ENCODE measurements around the gene CLEC4C.

Gene CLEC4C

DNA sequence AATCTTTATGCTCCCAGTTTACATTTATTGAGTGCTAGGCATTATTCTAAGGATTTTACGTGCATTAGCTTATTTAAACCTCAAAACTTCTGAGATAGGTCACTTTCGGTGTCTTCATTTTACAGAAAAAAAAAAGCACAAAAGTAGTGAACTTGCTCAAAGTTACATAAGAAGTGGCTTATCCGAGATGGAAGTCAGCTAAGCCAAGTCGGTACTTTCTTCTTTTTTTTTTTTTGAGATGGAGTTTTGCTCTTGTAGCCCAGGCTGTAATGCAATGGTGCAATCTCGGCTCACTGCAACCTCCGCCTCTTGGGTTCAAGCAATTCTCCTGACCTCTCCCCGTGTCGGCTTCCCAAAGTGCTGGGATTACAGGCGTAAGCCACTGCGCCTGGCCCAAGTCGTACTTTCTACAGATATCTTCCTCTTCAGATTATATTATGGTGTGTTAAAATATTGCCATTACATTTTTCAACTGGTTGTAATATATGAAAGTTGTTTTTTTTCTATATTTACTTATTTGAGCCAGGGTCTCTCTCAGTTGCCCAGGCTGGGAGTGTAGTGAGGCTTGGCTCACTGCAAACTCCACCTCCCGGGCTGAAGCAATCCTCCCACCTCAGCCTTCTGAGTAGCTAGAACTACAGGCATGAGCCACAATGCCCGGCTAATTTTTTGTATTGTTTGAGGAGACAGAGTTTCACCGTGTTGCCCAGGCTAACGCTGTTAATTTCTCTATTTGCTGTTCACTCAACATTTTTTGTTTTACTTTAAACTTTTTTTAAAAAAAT is 27.0 kb downstream of the CLEC4C start:
- DNase-seq: no peak

DNA sequence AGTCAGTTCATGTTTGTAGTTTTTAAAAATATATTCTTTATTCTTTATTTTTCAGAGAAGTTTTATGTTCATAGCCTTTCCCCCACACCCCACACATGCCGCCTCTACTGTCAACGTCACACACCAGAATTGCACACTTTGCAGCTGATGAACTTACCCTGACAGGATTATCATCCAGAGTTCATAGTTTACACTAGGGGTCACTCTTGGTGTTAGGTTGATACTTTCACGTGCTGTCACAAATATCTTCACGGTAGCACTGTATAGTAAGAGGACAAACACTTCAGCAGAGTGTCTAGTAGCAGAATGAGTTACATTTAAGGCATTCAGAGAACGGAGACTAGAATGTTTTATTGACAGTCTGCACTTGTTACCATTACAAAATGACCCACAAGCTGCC is 30.8 kb downstream of the CLEC4C start:
- DNase-seq: peak; percentile 12

GRCh38 chr12:7712841-7713442 is 34.2 kb downstream of the CLEC4C start:
- no peak for DNase-seq

GRCh38 chr12:7711133-7711532 is 36.0 kb downstream of the CLEC4C start, which contains the start of gene DPPA3:
Gene DPPA3, plus strand, starts transcription at chr12:7711433. Its CDS starts 138 bp downstream, at chr12:7711571.
- no peak for DNase-seq

DNA sequence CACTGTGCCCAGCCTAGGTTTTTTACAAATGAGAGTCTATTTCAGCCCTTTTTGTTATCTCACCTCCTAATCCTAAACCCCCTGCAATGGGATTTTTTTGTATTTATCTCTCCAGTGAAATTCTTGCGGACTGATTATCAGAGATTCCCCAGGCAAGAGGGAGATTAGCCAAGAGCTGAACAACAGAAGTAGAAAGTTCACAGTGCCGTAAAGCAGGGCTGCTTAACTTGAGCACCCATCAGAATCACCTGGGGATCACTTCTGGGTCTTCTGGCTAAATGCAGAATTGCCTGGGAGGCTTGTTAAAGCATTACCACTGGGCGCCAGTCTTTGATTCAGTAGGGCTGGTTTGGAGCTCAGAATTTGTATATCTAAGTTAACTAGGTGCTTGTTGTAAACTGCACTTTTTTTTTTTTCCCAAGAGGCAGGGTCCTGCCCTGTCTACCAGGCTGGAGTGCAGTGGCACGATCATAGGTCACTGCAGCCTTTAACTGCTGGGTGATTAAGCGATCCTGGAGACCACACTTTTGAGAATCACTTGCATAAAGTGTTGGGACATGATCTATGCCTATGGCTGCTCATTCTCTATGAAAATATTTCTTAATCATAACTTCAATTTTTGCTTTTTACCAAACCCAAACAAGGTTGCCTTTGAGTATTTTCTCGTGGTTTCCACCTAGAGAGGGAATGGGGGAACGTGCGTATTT is 37.1 kb downstream of the CLEC4C start:
- no peak for DNase-seq

- no peak for DNase-seq
These were observed 41.3 kb downstream of the CLEC4C start for GRCh38 chr12:7705846-7706245.

GRCh38 chr12:7695566-7696197 is 51.5 kb downstream of the CLEC4C start, which contains the start of gene GDF3:
Gene GDF3, minus strand, starts transcription at chr12:7695775. Its CDS starts 47 bp downstream, at chr12:7695728.
- DNase-seq: peak; percentile 15

- no peak for DNase-seq
These were observed 52.0 kb downstream of the CLEC4C start for GRCh38 chr12:7695237-7695560.

DNA sequence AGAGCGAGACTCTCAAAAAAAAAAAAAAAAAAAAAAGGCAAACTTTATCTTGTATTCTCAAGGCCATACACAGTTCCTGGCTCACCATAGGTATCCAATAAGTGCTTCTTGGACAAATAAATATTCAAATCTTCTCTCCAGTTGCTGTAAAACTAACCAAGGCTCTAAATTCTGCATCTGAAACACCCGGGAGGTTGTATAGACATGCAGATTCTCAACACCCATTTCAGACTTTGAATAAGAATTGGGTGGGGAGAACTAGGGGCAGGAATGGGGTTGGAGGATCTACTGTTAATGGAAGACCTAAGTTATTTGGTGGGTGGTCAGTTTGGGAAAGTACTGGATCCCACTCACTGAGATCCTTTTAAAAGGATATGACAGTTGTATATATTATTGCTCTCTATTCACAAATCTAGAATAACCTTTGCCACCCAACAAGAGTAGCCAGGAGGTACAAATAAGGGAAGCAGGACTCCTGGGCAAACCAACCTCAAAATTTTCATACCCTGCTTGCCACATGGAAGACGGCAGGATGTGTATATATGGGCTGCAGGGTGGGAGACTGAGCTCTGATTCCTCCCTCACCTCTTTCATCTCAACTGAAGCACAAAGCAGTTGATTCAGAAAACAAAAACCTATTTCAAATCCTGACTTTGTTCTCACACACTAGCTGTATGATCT is 52.5 kb downstream of the CLEC4C start:
- DNase-seq: no peak

GRCh38 chr12:7693793-7694192 is 53.4 kb downstream of the CLEC4C start:
- no peak for DNase-seq

DNA sequence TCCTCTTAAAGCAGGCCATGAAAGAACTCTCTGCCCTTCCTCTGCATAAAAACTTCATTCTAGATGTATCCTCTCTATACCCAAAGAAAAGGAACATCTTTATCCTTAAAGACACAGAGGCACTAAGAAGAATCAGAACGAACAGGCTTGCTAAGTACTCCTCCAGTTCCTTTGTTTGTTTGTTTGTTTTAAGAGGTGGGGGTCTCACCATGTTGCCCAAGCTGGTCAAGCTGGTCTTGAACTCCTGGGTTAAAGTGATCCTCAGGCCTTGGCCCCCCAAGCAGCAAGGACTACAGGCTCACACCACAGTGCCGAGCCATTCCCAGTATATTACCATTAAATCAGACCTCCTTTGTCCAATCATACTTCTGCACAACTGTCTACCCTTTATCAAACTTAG is 65.6 kb downstream of the CLEC4C start:
- DNase-seq: no peak

Measured in fibroblast of skin of right biceps (primary cell).